ENCODE measurements around the gene ABLIM2.

GRCh38 chr4:8047837-8048678 lies 110.6 kb downstream of the ABLIM2 start:
- TF ChIP-seq POLR2A (IDR thresholded peaks at IDR 0.05; ENCODE audit: low read depth): no peak
- TF ChIP-seq CTCF (IDR thresholded peaks at IDR 0.05): no peak
- no peak for TF ChIP-seq POLR2AphosphoS5 (IDR thresholded peaks at IDR 0.05)
- TF ChIP-seq EP300 (IDR thresholded peaks at IDR 0.05): no peak
